ENCODE measurements around the gene SEMA5A. TPM values are rescaled to one million over a fixed set of nuclear protein-coding genes. Genes with fewer than 3 reads are reported as not detected.

SEMA5A gene
- total and polyA plus RNA-seq, 7 donors: 0.60 to 4.7 (median 2.8) TPM

- Histone ChIP-seq H3K27ac (no peak overlapping the region), H3K27me3 (no peaks in the 10 kb centered on the region), H3K9me3 (no peaks in the 10 kb centered on the region), H3K4me3 (no peak overlapping the region), H3K4me1 (peaks cover 0 to 5% (median 0%) of the 10 kb centered on the region in 4 donors), H3K36me3 (no peaks in the 10 kb centered on the region)
- no peak for DNase-seq
- intact Hi-C loops (cut with DNase I): no loop called here
- TF ChIP-seq EP300 (IDR thresholded peaks at IDR 0.05): no peak
- no peak for TF ChIP-seq POLR2A (IDR thresholded peaks at IDR 0.05)
- no peak for TF ChIP-seq CTCF (IDR thresholded peaks at IDR 0.05)
- no peak for TF ChIP-seq POLR2AphosphoS5 (IDR thresholded peaks at IDR 0.05)
- WGBS, 2 donors: 68 to 86% methylated on average over 4 of the region's 4 CpGs
Measured at GRCh38 chr5:9338796-9339195, 207.1 kb downstream of the SEMA5A start.

- H3K27ac ChIP-seq: no peak overlapping the region
- intact Hi-C loops (cut with DNase I): no loop called here
- no peak for DNase-seq
Measured at GRCh38 chr5:9337928-9338595, 207.8 kb downstream of the SEMA5A start.

GRCh38 chr5:9335754-9336495, 209.9 kb downstream of the SEMA5A start:
- Histone ChIP-seq H3K27me3 (no peaks in the 10 kb centered on the region), H3K4me1 (no peaks in the 10 kb centered on the region), H3K4me3 (no peak overlapping the region), H3K27ac (no peak overlapping the region), H3K9me3 (no peaks in the 10 kb centered on the region), H3K36me3 (no peaks in the 10 kb centered on the region)
- WGBS, 2 donors: 90 to 96% methylated on average over 2 of the region's 2 CpGs
- intact Hi-C loops (cut with DNase I): no loop called here
- no peak for TF ChIP-seq CTCF (IDR thresholded peaks at IDR 0.05)
- TF ChIP-seq POLR2A (IDR thresholded peaks at IDR 0.05): no peak
- TF ChIP-seq EP300 (IDR thresholded peaks at IDR 0.05): no peak
- no peak for TF ChIP-seq POLR2AphosphoS5 (IDR thresholded peaks at IDR 0.05)
- DNase-seq: no peak

More at GRCh38 chr5:9337928-9338595, 207.8 kb downstream of the SEMA5A start:
- peaks cover 0 to 3% (median 0%) of the 10 kb centered on the region in 4 donors for H3K4me1 ChIP-seq
- H3K9me3 ChIP-seq: no peaks in the 10 kb centered on the region
- H3K36me3 ChIP-seq: no peaks in the 10 kb centered on the region
- no peaks in the 10 kb centered on the region for H3K27me3 ChIP-seq
- no peak overlapping the region for H3K4me3 ChIP-seq
- TF ChIP-seq EP300 (IDR thresholded peaks at IDR 0.05): no peak
- no peak for TF ChIP-seq POLR2AphosphoS5 (IDR thresholded peaks at IDR 0.05)
- TF ChIP-seq POLR2A (IDR thresholded peaks at IDR 0.05): no peak
- TF ChIP-seq CTCF (IDR thresholded peaks at IDR 0.05): no peak
- WGBS, 2 donors: 72 to 84% methylated on average over 4 of the region's 4 CpGs

GRCh38 chr5:9335269-9335668, 210.6 kb downstream of the SEMA5A start:
- Histone ChIP-seq H3K27me3 (no peaks in the 10 kb centered on the region), H3K36me3 (no peaks in the 10 kb centered on the region), H3K4me3 (no peak overlapping the region), H3K9me3 (no peaks in the 10 kb centered on the region), H3K4me1 (no peaks in the 10 kb centered on the region), H3K27ac (no peak overlapping the region)
- WGBS, 2 donors: 89 to 96% methylated on average over 2 of the region's 2 CpGs
- intact Hi-C loops (cut with DNase I): no loop called here
- DNase-seq: no peak
- TF ChIP-seq POLR2AphosphoS5 (IDR thresholded peaks at IDR 0.05) (no peak), POLR2A (IDR thresholded peaks at IDR 0.05) (no peak), CTCF (IDR thresholded peaks at IDR 0.05) (no peak), EP300 (IDR thresholded peaks at IDR 0.05) (no peak)
